ENCODE data around the gene SS18L1. TPM values are rescaled to one million over a fixed set of nuclear protein-coding genes. Genes with fewer than 3 reads are reported as not detected.
A peak's percentile ranks its signal among the peaks of the same experiment; 100 is the strongest.

The SS18L1 gene
- total and polyA plus RNA-seq, 11 donors = 6.5 to 12.4 (median 7.9) TPM

DNA sequence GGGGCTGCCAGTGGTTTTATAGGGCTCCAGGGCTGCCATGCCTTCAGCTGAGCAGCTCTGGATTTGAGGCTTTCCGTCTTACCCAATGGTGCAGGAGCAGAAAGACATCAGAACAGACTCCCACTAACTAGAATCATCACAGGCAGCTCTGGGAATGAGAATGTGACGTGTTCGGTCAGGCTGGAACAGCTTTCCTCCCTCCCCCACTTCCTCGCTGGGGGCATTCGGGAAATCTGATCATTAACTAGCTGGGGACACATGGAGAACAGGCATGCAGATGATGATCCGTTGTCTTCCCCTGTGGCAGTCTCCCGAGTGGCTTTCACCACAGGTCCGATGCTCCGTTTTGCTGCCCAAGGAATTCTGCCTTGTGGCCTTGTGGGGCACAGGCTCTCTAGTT, 33.7 kb downstream of the SS18L1 start:
- Histone ChIP-seq H3K27ac (no peak overlapping the region), H3K4me3 (no peak overlapping the region), H3K9me3 (no peaks in the 10 kb centered on the region), H3K27me3 (no peaks in the 10 kb centered on the region), H3K36me3 (peaks cover 0 to 69% (median 45%) of the 10 kb centered on the region in 9 donors), H3K4me1 (peaks cover 0 to 7% (median 5%) of the 10 kb centered on the region in 12 donors)
- TF ChIP-seq CTCF (IDR thresholded peaks at IDR 0.05) = no peak
- no peak for TF ChIP-seq POLR2A (IDR thresholded peaks at IDR 0.05)
- WGBS, 4 donors = 88 to 94% (median 91%) methylated on average over 9 of the region's 9 CpGs
- no peak for ATAC-seq
- intact Hi-C loops (cut with DNase I) = no loop called here
- DNase-seq = no peak

- H3K4me1 ChIP-seq = peaks cover 1 to 10% (median 7%) of the 10 kb centered on the region in 12 donors
- DNase-seq = peak in 1 of 5 donors; percentile 44
- H3K9me3 ChIP-seq = no peaks in the 10 kb centered on the region
- 93 to 96% (median 94%) methylated on average over 17 to 19 of the region's 19 CpGs for WGBS, 4 donors
- ATAC-seq = no peak
- intact Hi-C loops (cut with DNase I) = no loop called here
- H3K4me3 ChIP-seq = no peak overlapping the region
- H3K27ac ChIP-seq = no peak overlapping the region
- no peaks in the 10 kb centered on the region for H3K27me3 ChIP-seq
- peaks cover 0 to 58% (median 36%) of the 10 kb centered on the region in 9 donors for H3K36me3 ChIP-seq
- TF ChIP-seq CTCF (IDR thresholded peaks at IDR 0.05) = no peak
- no peak for TF ChIP-seq POLR2A (IDR thresholded peaks at IDR 0.05)
Measured at GRCh38 chr20:62178316-62179161, 35.0 kb downstream of the SS18L1 start.

- ATAC-seq (no peak), DNase-seq (peak in 1 of 5 donors; percentile 16)
- Histone ChIP-seq H3K9me3 (no peaks in the 10 kb centered on the region), H3K4me1 (peaks cover 4 to 16% (median 13%) of the 10 kb centered on the region in 12 donors), H3K27ac (no peak overlapping the region), H3K27me3 (no peaks in the 10 kb centered on the region), H3K4me3 (no peak overlapping the region), H3K36me3 (peaks cover 0 to 52% (median 35%) of the 10 kb centered on the region in 9 donors)
- 93 to 99% (median 97%) methylated on average over 14 of the region's 14 CpGs for WGBS, 4 donors
- TF ChIP-seq POLR2A (IDR thresholded peaks at IDR 0.05) = no peak
- no peak for TF ChIP-seq CTCF (IDR thresholded peaks at IDR 0.05)
- intact Hi-C loops (cut with DNase I) = no loop called here
Measured at GRCh38 chr20:62179162-62179504, 35.6 kb downstream of the SS18L1 start.

DNA sequence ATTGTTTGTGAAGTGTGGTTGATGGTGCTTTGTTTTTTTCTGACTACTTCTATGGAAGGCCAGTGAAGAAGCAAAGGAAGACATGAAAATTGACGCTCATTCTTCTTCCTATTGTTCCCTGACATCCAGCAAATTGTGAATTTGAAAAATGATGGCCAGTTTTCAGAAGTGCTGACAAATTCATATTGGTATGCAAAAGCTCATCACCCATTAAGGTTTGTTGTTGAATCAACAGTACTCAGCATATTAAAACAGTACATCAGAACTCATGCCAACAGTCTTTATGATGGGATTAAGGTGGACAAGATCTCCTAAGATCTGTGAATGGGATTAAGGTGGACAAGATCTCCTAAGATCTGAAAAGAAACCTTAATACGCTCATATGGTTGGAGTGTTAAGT, 38.2 kb downstream of the SS18L1 start:
- H3K36me3 ChIP-seq = peaks cover 0 to 30% (median 15%) of the 10 kb centered on the region in 9 donors
- peaks cover 4 to 25% (median 18%) of the 10 kb centered on the region in 12 donors for H3K4me1 ChIP-seq
- H3K9me3 ChIP-seq = no peaks in the 10 kb centered on the region
- ATAC-seq (no peak), DNase-seq (no peak)
- 89 to 97% (median 91%) methylated on average over 2 of the region's 2 CpGs for WGBS, 4 donors
- intact Hi-C loops (cut with DNase I) = loop anchor here in 5 of 10 donors (5.0 to 10.0 kb wide), 5 partner anchors 35 to 203 kb away; partner anchors contain the start of genes OSBPL2 (in 3 of the 5) and RPS21 (in 2 of the 5)
- H3K27me3 ChIP-seq = no peaks in the 10 kb centered on the region
- H3K27ac ChIP-seq = peak overlapping the region in 7 of 12 donors; percentile 84 to 99 (median 96)
- H3K4me3 ChIP-seq = peak overlapping the region in 10 of 12 donors; percentile 77 to 99 (median 95)
- TF ChIP-seq CTCF (IDR thresholded peaks at IDR 0.05) = no peak
- TF ChIP-seq POLR2A (IDR thresholded peaks at IDR 0.05) = no peak
